ENCODE data around the gene OR10K2. TPM values are rescaled to one million over a fixed set of nuclear protein-coding genes. Genes with fewer than 3 reads are reported as not detected.
"Not testable (repeated sequence)": the region's sequence is repeated elsewhere in the genome, so short reads cannot be mapped to it uniquely, and the experiment has no call there.

OR10K2 gene
- total and polyA plus RNA-seq, 2 of the 4 experiments (the other 2 are of a cell fraction) = not detected

DNA sequence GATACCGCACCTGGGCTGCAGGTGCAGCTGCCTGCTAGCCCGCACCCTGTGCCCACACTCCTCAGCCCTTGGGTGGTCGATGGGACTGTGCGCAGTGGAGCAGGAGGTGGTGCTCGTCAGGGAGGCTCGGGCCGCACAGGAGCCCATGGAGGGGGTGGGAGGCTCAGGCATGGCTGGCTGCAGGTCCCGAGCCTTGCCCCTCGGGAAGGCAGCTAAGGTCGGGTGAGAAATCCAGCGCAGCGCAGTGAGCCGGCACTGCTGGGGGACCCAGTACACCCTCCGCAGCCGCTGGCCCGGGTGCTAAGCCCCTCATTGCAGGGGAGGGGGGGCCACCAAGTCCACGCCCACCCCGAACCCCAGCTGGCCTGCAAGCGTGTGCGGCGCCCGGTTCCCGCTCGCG lies 51.9 kb downstream of the OR10K2 start:
- H4K5ac ChIP-seq (ENCODE audit: low read depth, low read length); H2BK5ac ChIP-seq (ENCODE audit: low read depth, low read length, poor library complexity, severe bottlenecking); BruUV-seq (replicated peaks); H3K9me1 ChIP-seq (ENCODE audit: insufficient read depth, low read length); H3K36me3 ChIP-seq (ENCODE audit: control insufficient read depth, insufficient read depth, low read length); H3K79me1 ChIP-seq (ENCODE audit: low read depth in 1 of 2, low read length in 2 of 2); H3K9ac ChIP-seq (ENCODE audit: low read depth, low read length); H2AFZ ChIP-seq (replicated peaks; ENCODE audit: low read length, poor library complexity); POLR2A ChIA-PET (ENCODE audit: unreplicated experiment); ATAC-seq (ENCODE audit: low read depth); H3K4ac ChIP-seq (ENCODE audit: low read depth, low read length); H3K27me3 ChIP-seq (ENCODE audit: control insufficient read depth, insufficient read depth, low read length); H3K4me1 ChIP-seq (ENCODE audit: control insufficient read depth, insufficient read depth, low read length); CTCF ChIA-PET; H2AK5ac ChIP-seq (ENCODE audit: low read depth, low read length); H3K4me3 ChIP-seq (ENCODE audit: insufficient read depth, low read depth, low read length); H2BK20ac ChIP-seq (ENCODE audit: low read depth, low read length); H3K4me2 ChIP-seq (ENCODE audit: low read depth, low read length); dilution Hi-C loops (cut with HindIII; ENCODE audit: low sequenced_read_pairs, unreplicated experiment); H3K18ac ChIP-seq (ENCODE audit: low read depth, low read length); H3K27ac ChIP-seq (ENCODE audit: insufficient read depth, low read length); intact Hi-C loops (cut with micrococcal nuclease); H4K91ac ChIP-seq (ENCODE audit: insufficient read depth, low read depth, low read length); H3K56ac ChIP-seq (ENCODE audit: extremely low read depth, insufficient read depth, low read length); H3K9me3 ChIP-seq (ENCODE audit: control insufficient read depth, insufficient read depth, low read length); DNase-seq; H4K8ac ChIP-seq (ENCODE audit: low read depth in 2 of 2, low read length in 2 of 2); H2BK120ac ChIP-seq (ENCODE audit: low read depth, low read length); in situ Hi-C loops (cut with MboI; ENCODE audit: low sequenced_read_pairs); H2AK9ac ChIP-seq (replicated peaks; ENCODE audit: low read depth, low read length, poor library complexity); H3K23ac ChIP-seq (ENCODE audit: low read depth, low read length); H2BK15ac ChIP-seq (ENCODE audit: low read depth, low read length); H3K14ac ChIP-seq (replicated peaks; ENCODE audit: low read depth, low read length); H4K20me1 ChIP-seq (ENCODE audit: insufficient read depth, low read length): not testable (repeated sequence)
- WGBS, 2 experiments (ENCODE audit: extremely low coverage in 2 of 2, insufficient read length in 1 of 2) = no CpG with 5 or more reads among the region's 25 CpGs

Measured in IMR-90 (cell line).